Posterior cingulate gyrus (tissue), 11 donors: ENCODE measurements around the gene SLFNL1.

Source experiments
- DNase-seq, 10 donors: peaks; one replicate each; pipeline versions ENCODE4 v3.0.0 to v3.0.0-alpha.2; 2020 to 2021; ENCODE audit warnings: mixed read lengths in 3 of 10
- intact Hi-C: fragments of 100-400 bp; cut with DNase I; formaldehyde crosslinking; loops from one replicate; pipeline ENCODE4 v1.15.1; 2023

SLFNL1 gene

DNA sequence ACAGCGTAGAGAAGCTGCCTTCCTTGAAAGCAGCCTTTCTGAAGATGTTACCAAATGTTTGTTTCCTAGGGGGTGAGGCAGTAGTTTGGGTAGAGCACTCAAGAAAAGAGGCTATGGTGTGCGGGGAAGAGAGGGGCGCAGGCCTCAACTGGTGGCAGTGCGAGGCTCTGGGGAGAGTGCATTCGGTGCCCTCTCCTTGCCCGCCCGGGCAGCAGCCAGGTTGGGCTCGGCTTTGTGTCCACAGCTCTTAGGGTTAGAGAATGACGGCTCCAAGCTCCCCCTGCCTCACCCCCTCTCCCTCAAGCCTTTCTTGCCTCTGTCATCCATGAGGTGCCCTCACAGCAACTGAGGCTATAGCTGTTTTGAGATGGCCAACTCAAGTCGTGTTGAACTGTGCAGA lies 899 bp upstream of the SLFNL1 start:
- no peak for DNase-seq
- intact Hi-C loops: no loop called here

- intact Hi-C loops: no loop called here
- DNase-seq: no peak
These were observed 871 bp downstream of the SLFNL1 start for GRCh38 chr1:41020654-41021053.

- intact Hi-C loops: no loop called here
- DNase-seq: no peak
These were observed 1.4 kb downstream of the SLFNL1 start for GRCh38 chr1:41020109-41020576.

GRCh38 chr1:41019353-41019745 lies 2.2 kb downstream of the SLFNL1 start:
- intact Hi-C loops: no loop called here
- no peak for DNase-seq

- intact Hi-C loops: no loop called here
These were observed 3.5 kb downstream of the SLFNL1 start for GRCh38 chr1:41018018-41018410.

DNA sequence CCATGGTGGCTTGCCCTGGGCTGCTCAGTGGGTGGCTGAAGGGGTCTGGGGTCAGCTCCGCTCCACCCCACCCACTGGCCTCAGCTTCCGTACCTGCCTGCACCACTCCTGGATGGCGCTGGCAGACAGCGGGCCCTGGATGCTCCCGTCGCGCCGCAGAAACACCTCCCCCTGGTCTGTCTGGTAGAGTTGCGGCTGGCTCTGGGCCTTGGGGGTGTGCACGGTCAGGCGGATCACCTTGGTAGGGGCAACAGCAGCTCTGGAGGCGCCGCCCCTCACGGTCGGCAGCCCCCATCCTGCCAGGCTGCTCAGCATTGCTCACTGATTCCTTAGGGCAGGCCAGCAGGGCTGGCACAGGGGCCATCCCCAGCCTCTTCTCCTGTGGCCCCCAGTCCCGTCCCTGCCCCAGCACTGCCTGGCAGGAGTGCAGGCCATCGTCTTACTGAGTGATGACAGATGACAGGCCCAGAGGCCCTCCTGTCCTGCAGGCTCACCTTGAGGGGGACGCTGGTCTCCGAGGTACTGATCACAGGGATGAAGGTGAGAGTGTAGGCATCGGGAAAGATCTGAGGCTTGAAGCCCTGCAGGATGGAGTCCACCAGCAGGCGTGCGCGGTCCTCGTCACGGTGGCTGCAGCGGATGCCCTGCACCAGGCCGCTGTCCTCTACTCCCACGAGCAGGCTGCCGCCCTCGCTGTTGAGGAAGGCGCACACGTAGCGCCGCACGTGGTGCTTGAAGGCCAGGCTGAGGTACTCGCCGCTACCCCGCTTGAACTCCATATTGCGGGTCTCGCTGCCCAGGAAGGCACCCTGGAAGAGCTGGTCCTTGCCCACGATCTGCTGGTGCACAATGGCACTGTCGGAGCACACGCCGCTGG lies 4.1 kb downstream of the SLFNL1 start:
- intact Hi-C loops: no loop called here
- DNase-seq: no peak

More at GRCh38 chr1:41018018-41018410, 3.5 kb downstream of the SLFNL1 start:
- DNase-seq: no peak

DNA sequence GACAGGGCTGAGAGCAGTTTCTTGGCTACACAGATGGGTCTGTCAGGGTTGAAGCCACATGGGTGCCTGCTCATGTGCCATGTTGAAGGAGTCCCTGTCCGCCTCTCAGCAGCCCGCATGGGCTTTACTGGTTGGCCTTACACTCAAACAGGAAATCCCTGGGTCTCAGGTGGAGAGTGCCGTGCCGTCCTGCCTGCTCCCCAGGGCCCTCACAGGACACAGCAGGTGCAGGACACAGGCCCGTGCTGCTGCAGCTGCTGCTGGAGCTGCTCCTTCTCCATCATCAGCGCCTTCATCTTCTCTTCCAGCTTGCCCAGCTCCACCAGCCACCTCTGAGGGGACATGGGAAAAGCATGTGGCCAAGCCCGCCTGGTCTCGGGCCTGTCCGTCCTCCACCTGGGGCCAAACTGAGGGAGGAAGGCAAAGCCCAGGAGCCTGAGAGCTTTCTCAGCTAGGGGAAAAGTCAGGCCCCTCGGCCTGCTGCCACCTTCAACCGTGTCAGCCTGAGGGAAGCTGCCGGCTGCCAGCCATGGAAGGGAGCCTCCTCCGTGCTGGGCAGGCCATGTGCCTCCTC lies 5.5 kb downstream of the SLFNL1 start:
- intact Hi-C loops: no loop called here
- no peak for DNase-seq

DNA sequence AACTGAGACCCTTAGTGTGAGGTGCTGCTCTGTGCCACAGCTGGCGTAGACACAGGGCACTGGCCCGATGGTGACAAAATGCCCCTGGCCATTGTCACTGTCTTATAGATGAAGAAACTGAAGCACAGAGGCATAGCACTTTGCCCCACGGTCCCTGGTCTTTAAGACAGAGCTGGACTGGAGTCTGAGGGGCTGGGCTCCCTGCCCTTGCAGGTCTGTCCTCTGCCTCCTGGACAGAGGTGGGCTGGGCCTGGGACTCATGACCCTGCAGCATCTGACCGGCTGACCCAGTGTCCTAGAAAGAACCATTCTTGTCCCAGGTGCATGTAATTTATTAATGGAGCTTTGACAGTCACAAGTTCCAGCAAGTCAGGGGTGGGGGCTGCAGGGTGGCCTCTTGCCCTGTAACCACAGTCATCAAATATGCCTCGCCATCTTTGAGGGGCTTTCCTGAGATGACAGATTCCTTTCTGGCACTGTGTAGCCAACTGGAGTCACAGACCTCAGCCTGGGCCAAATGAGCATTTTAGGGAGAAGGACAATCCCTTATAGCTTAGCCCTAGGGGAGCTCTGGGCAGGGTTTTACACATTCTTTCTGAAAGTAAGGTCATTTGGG lies 6.1 kb downstream of the SLFNL1 start:
- no peak for DNase-seq
- intact Hi-C loops: no loop called here

DNA sequence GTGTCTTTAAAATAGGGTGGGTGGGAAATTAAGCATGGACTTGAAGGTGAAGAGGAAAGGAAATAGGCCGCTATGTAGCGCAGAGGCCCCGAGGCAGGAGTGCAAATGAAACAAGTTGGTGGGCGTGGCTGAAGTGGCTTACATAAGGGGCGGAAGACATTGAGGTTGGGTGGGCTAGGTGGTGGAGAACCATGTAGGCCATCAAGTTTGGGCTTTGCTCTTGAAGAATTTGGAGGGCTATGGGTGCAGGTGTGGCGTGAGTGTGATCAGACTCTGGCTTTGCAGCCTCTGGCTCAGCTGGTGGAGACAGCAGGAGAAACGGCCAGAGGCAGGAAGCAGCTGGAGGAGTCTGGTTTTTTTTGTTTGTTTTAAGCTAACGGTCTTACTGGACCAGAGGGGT lies 6.7 kb downstream of the SLFNL1 start:
- DNase-seq: no peak
- intact Hi-C loops: no loop called here

- intact Hi-C loops: no loop called here
- no peak for DNase-seq
These were observed 7.7 kb downstream of the SLFNL1 start for GRCh38 chr1:41013796-41014195.

GRCh38 chr1:41013024-41013423 lies 8.5 kb downstream of the SLFNL1 start:
- intact Hi-C loops: no loop called here
- no peak for DNase-seq

DNA sequence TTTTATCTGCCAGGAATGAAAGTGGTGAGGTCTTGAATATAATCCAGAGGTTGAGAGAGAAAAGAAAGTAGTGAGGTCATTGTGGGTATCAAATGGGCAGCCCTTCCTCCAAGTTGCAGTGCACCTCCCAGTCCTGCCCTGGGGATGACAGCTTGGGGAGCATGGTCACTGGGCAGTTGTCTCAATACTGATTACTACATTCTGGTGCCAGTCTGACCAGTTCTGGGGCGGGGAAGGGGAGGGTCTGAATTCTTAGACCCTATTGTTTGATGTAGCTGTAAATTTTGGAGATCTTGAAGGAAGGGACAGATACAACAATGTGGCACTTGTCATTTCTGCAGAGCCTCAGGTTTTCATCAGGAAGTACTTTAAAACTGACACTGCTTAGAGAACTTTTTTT lies 11.2 kb downstream of the SLFNL1 start:
- intact Hi-C loops: no loop called here
- DNase-seq: no peak

GRCh38 chr1:41009466-41009865 lies 12.1 kb downstream of the SLFNL1 start:
- no peak for DNase-seq
- intact Hi-C loops: no loop called here

DNA sequence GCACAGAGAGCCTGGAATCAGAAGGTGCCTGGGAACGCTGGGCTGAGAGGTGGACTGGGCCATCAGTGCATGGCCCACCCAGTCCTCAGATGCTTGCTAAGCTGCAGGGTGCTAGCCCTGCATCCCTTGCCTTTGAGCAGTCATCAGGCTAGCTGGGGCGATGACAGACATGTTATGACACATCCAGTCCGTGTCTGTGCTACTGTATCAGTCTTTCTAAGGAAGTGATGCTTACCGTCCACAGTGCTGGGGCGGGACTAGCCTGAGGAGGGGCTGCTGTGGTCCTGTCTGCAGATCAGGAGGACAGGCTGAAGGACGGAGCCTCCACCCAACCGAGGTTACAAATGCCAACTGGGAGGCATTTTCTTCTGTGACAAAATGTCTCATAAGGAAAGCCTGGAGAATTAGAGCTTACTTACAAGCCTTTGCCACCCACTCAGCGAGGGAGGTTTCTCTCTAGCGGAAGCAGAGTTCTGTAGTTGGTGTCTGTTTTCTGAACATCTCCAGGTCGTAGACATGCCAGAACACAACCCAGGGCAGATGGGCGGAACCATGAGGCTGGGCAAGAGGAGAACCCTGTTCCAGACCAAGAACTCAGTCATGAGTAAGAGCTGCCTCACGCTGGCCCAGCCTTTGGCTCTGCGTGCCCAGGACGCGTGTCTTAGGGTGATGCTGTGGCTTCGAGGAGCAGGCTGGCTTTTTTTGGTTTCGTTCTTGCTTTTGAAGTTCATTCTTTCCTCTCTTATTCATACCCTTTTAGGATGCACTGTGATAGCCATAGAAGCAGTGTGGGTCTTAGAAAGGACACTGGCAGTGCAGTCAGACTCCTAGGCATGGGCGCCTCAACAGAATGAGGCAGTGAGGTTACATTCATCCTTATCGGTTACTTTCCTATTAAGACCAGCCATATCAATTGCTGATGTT lies 14.3 kb downstream of the SLFNL1 start:
- intact Hi-C loops: no loop called here
- peak in 3 of 10 donors; percentile 20 to 87 (median 79) for DNase-seq

DNA sequence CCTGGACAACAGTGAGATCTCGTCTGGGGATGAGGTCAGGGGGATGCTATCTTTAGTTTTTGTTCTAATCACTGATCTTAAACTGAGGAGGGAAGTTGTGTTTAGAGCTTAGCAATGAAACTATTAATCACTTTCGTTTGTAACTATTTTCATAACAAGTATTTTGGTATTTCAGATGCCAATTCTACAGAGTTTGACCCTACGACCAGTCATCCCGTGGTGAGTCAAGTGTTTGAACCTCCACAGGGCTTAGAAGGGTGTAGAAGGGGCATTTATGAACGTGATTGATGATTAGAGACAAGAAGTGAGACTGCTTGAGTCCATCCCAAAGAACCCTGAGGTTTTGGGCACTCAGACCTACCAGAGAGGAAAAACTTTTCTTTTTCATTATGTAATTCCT lies 15.6 kb downstream of the SLFNL1 start:
- no peak for DNase-seq
- intact Hi-C loops: no loop called here

- intact Hi-C loops: loop anchor here (2.0 kb wide), 1 partner anchor 23 kb away; no protein-coding TSS in a partner anchor
These were observed 17.8 kb downstream of the SLFNL1 start for GRCh38 chr1:41003640-41004220.

GRCh38 chr1:41003127-41003639 lies 18.3 kb downstream of the SLFNL1 start:
- intact Hi-C loops: loop anchor here (2.0 kb wide), 1 partner anchor 22 kb away; no protein-coding TSS in a partner anchor

More at GRCh38 chr1:41003640-41004220, 17.8 kb downstream of the SLFNL1 start:
- DNase-seq: peak; percentile 76 to 98 (median 91)

GRCh38 chr1:40998668-40999067 lies 22.9 kb downstream of the SLFNL1 start:
- DNase-seq: no peak
- intact Hi-C loops: no loop called here

More at GRCh38 chr1:41003127-41003639, 18.3 kb downstream of the SLFNL1 start:
- DNase-seq: peak in 1 of 10 donors; percentile 57

- no peak for DNase-seq
- intact Hi-C loops: no loop called here
These were observed 24.4 kb downstream of the SLFNL1 start for GRCh38 chr1:40997096-40997495.

- DNase-seq: no peak
- intact Hi-C loops: no loop called here
These were observed 32.5 kb downstream of the SLFNL1 start for GRCh38 chr1:40989066-40989465.
